PC-9 (cell line): ENCODE data around the gene HLA-A. TPM values are rescaled to one million over a fixed set of nuclear protein-coding genes. Genes with fewer than 3 reads are reported as not detected.

Experiments
- BruUV-seq: library from RNA; stranded (reverse); fragments of 400-500 nt; replicated peaks from 2 replicates; lab custom pipeline; 2021; lab: Mats Ljungman, UMichigan
- CTCF ChIA-PET: fragments of 300-600 bp; sonication (Branson Sonifier 250); formaldehyde crosslinking; loops from one replicate; lab custom pipeline; 2022; ENCODE audit warnings: antibody characterized with exemption; lab: Charles Lee
- POLR2A ChIA-PET: fragments of 300-600 bp; sonication (Branson Sonifier 250); formaldehyde crosslinking; loops from one replicate; lab custom pipeline; 2022; ENCODE audit warnings: antibody characterized with exemption; ENCODE audit not compliant: unreplicated experiment; lab: Charles Lee
- DNase-seq, 2 experiments: peaks; one replicate each; pipeline versions ENCODE4 v3.0.0 to v3.0.0-alpha.2; 2015 to 2022; ENCODE audit warnings: mixed read lengths in 1 of 2
- H2AFZ ChIP-seq: fragments of 200-600 bp; sonication (generic); 2 replicates; pipeline ENCODE4 v1.8.1; 2017; ENCODE audit warnings: antibody characterized with exemption
- H3F3A ChIP-seq: fragments of 200-600 bp; sonication (generic); 2 replicates; pipeline ENCODE4 v1.8.1; 2017; ENCODE audit warnings: antibody characterized with exemption, mild to moderate bottlenecking, low read depth; ENCODE audit not compliant: insufficient read depth
- H3K27ac ChIP-seq: fragments of 200-600 bp; sonication (generic); 2 replicates; pipeline ENCODE4 v1.6.1; 2016; ENCODE audit warnings: mixed run types
- H3K27me3 ChIP-seq: fragments of 200-600 bp; sonication (generic); 2 replicates; pipeline ENCODE4 v1.6.1; 2016; ENCODE audit warnings: low read depth, mixed run types; ENCODE audit not compliant: insufficient read depth
- H3K36me3 ChIP-seq: fragments of 200-600 bp; sonication (generic); 2 replicates; pipeline ENCODE4 v1.6.1; 2016; ENCODE audit warnings: low read depth, mixed run types
- H3K4me1 ChIP-seq: fragments of 200-600 bp; sonication (generic); replicated peaks from 2 replicates; pipeline ENCODE4 v1.6.1; 2016; ENCODE audit warnings: mixed run types; ENCODE audit not compliant: insufficient read depth
- H3K4me2 ChIP-seq: fragments of 200-600 bp; sonication (generic); 2 replicates; pipeline ENCODE4 v1.6.1; 2017; ENCODE audit warnings: mixed run types
- H3K4me3 ChIP-seq: fragments of 200-600 bp; sonication (generic); 2 replicates; pipeline ENCODE4 v1.6.1; 2016; ENCODE audit warnings: mixed run types
- H3K79me2 ChIP-seq: fragments of 200-600 bp; sonication (generic); 2 replicates; pipeline ENCODE4 v1.6.1; 2017; ENCODE audit warnings: low read depth, mixed run types
- H3K9me2 ChIP-seq: fragments of 200-600 bp; sonication (generic); 2 replicates; pipeline ENCODE4 v1.8.1; 2017; ENCODE audit warnings: mild to moderate bottlenecking; ENCODE audit not compliant: insufficient read depth
- H3K9me3 ChIP-seq: fragments of 200-600 bp; sonication (generic); 2 replicates; pipeline ENCODE4 v1.8.1; 2016; ENCODE audit warnings: low read depth; ENCODE audit not compliant: insufficient read depth
- H4K20me1 ChIP-seq: fragments of 200-600 bp; sonication (generic); 2 replicates; pipeline ENCODE4 v1.8.1; 2017; ENCODE audit not compliant: insufficient read depth
- EZH2 ChIP-seq: fragments of 200-600 bp; sonication (generic); IDR thresholded peaks from 2 replicates; pipeline ENCODE4 v1.8.0; 2017; ENCODE audit warnings: antibody characterized with exemption, low read depth
- intact Hi-C: fragments of 100-400 bp; cut with micrococcal nuclease; formaldehyde crosslinking; loops from one replicate; pipeline ENCODE4 v1.10.0; 2022; ENCODE audit not compliant: unreplicated experiment
- total RNA-seq: library from RNA; stranded (reverse); gene quantifications from 2 replicates; pipeline ENCODE4 v1.2.3, GENCODE V29; 2021
- TF ChIP-seq, protein P1 (sequence below): fragments of 200-600 bp; sonication (generic); conservative IDR thresholded peaks from 2 replicates; pipeline ENCODE4 v1.6.1; 2017; ENCODE audit warnings: mixed run types, antibody characterized with exemption, mild to moderate bottlenecking, moderate library complexity

The HLA-A gene
- total RNA-seq, 1 experiment from 2014 or later = 168 TPM

DNA sequence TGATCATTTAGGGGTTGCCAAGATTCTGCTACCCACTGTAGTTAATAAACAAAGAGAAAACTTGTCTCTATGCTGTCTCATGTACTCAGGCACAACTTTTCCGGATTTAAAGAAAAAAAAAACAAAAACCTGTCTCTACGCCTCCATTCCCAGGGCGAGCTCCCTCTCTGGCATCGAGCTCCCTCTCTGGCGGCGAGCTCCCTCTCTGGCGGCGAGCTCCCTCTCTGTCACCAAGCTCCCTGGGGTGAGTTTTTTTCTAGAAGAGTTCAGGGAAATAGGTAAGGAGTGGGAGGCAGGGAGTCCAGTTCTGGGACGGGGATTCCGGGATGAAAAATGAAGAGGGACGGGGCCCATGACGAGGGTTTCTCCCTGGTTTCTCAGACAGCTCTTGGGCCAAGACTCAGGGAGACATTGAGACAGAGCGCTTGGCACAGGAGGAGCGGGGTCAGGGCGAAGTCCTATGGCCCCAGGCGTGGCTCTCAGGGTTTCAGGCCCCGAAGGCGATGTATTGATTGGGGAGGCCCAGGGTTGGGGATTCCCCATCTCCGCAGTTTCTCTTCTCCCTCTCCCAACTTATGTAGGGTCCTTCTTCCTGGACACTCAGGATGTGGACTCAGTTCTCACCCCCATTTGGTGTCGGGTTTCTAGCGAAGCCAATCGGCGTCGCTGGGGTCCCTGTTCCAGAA, 16.5 kb upstream of the HLA-A start:
- Histone ChIP-seq H3K36me3 (no peaks in the 10 kb centered on the region), H3K79me2 (no peaks in the 10 kb centered on the region), H2AFZ (0 out of 2 replicates have a peak overlapping the region, but pooled peaks have one; percentile 70), H3K27me3 (no peaks in the 10 kb centered on the region), H3K4me2 (peak overlapping the region; percentile 53; the same call in 1 of the 2 replicates), H3K9me3 (no peaks in the 10 kb centered on the region), H3K9me2 (no peaks in the 10 kb centered on the region), H4K20me1 (no peaks in the 10 kb centered on the region), H3K27ac (no peak overlapping the region), H3K4me3 (peak overlapping the region; percentile 46; the same call in 1 of the 2 replicates), H3K4me1 (no peaks in the 10 kb centered on the region), H3F3A (no peaks in the 10 kb centered on the region)
- intact Hi-C loops = no loop called here
- BruUV-seq = TSS peak; percentile 77
- ChIA-PET POLR2A (interaction anchor here (0.6 to 0.7 kb wide), 3 partner anchors 69 to 287 kb away, joined by 4 to 7 read pairs (median 6); no protein-coding TSS in a partner anchor), CTCF (interaction anchor here (0.6 kb wide), 1 partner anchor 336 kb away, joined by 3 read pairs; no protein-coding TSS in a partner anchor)
- peak in 1 of 2 experiments; percentile 22 for DNase-seq
- TF ChIP-seq EZH2 = no peak
- TF ChIP-seq, protein P1, sequence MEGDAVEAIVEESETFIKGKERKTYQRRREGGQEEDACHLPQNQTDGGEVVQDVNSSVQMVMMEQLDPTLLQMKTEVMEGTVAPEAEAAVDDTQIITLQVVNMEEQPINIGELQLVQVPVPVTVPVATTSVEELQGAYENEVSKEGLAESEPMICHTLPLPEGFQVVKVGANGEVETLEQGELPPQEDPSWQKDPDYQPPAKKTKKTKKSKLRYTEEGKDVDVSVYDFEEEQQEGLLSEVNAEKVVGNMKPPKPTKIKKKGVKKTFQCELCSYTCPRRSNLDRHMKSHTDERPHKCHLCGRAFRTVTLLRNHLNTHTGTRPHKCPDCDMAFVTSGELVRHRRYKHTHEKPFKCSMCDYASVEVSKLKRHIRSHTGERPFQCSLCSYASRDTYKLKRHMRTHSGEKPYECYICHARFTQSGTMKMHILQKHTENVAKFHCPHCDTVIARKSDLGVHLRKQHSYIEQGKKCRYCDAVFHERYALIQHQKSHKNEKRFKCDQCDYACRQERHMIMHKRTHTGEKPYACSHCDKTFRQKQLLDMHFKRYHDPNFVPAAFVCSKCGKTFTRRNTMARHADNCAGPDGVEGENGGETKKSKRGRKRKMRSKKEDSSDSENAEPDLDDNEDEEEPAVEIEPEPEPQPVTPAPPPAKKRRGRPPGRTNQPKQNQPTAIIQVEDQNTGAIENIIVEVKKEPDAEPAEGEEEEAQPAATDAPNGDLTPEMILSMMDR = no peak

DNA sequence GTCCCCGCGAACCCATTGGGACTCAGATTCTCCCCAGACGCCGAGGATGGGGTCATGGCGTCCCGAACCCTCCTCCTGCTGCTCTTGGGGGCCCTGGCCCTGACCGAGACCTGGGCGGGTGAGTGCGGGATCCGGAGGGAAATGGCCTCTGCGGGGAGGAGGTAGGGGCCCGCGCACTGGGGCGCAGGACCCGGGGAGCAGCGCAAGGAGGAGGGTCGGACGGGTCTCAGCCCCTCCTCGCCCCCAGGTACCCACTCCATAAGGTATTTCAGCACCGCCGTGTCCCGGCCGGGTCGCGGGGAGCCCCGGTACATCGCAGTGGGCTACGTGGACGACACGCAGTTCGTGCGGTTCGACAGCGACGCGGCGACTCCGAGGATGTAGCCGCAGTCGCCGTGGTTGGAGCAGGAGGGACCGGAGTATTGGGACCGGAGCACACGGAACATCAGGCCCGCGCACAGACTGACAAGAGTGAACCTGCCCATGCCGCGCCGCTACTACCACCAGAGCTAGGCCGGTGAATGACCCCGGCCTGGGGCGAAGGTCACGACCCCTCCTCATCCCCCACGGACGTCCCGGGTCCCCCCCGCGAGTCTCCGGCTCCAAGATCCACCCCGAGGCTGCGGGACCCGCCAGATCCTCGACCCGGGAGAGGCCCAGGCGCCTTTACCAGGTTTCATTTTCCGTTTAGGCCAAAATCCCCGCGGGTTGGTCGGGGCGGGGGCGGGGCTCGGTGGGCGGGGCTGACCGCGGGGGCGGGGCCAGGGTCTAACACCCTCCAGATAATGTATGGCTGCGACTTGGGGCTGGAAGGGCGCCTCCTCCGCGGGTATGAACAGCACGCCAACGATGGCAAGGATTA, 15.7 kb upstream of the HLA-A start:
- TF ChIP-seq, protein P1 = no peak
- TF ChIP-seq EZH2 = no peak
- ChIA-PET POLR2A (interaction anchor here (0.7 kb wide), 1 partner anchor 129 kb away, joined by 4 read pairs; no protein-coding TSS in a partner anchor), CTCF (no interaction called here)
- Histone ChIP-seq H3K27ac (no peak overlapping the region), H3K9me3 (no peaks in the 10 kb centered on the region), H4K20me1 (no peaks in the 10 kb centered on the region), H3K36me3 (no peaks in the 10 kb centered on the region), H3K9me2 (no peaks in the 10 kb centered on the region), H3K27me3 (no peaks in the 10 kb centered on the region), H3K4me2 (peak overlapping the region; percentile 53), H3F3A (no peaks in the 10 kb centered on the region), H2AFZ (peak overlapping the region; percentile 70; the same call in 1 of the 2 replicates), H3K4me3 (peak overlapping the region; percentile 46; the same call in 1 of the 2 replicates), H3K4me1 (no peaks in the 10 kb centered on the region), H3K79me2 (no peaks in the 10 kb centered on the region)
- intact Hi-C loops = no loop called here
- no TSS peak for BruUV-seq
- peak; percentile 48 to 63 for DNase-seq

DNA sequence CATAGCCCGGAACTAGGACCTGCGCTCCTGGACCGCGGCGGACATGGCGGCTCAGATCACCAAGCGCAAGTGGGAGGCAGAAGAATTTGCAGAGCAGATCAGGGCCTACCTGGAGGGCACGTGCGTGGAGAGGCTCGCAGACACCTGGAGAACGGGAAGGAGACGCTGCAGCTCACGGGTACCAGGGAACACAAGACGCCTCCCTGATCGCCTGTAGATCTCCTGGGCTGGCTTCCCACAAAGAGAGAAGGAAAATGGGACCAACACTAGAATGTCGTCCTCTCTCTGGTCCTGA, 15.1 kb upstream of the HLA-A start:
- CTCF ChIA-PET = no interaction called here
- Histone ChIP-seq H3K36me3 (no peaks in the 10 kb centered on the region), H3K9me2 (no peaks in the 10 kb centered on the region), H3K4me3 (no peak overlapping the region), H3K4me1 (no peaks in the 10 kb centered on the region), H3K27ac (no peak overlapping the region), H3K27me3 (no peaks in the 10 kb centered on the region), H3K79me2 (no peaks in the 10 kb centered on the region), H3K9me3 (no peaks in the 10 kb centered on the region), H3F3A (no peaks in the 10 kb centered on the region), H2AFZ (peak overlapping the region; percentile 66; the same call in 1 of the 2 replicates), H3K4me2 (peak overlapping the region; percentile 40), H4K20me1 (no peaks in the 10 kb centered on the region)
- POLR2A ChIA-PET = no interaction called here
- TF ChIP-seq, protein P1 = no peak
- no peak for TF ChIP-seq EZH2
- intact Hi-C loops = no loop called here
- BruUV-seq = no TSS peak
- DNase-seq = no peak
